Activated naive CD8-positive, alpha-beta T cell treated with anti-CD3 and anti-CD28 coated beads for 36 hours (primary cell): ENCODE results near the gene TGIF2. TPM values are rescaled to one million over a fixed set of nuclear protein-coding genes. Genes with fewer than 3 reads are reported as not detected.

Source experiments
- DNase-seq: peaks from one replicate; pipeline ENCODE4 v3.0.0; 2021
- H3K27ac Mint-ChIP-seq: one replicate; pipeline ENCODE4 v1.8.0; 2022; ENCODE audit warnings: mild to moderate bottlenecking, moderate library complexity, mixed read lengths
- H3K27me3 Mint-ChIP-seq: one replicate; pipeline ENCODE4 v1.8.0; 2022; ENCODE audit warnings: mild to moderate bottlenecking, mixed read lengths
- H3K36me3 Mint-ChIP-seq: one replicate; pipeline ENCODE4 v1.8.0; 2021; ENCODE audit warnings: mild to moderate bottlenecking, mixed read lengths
- H3K4me1 Mint-ChIP-seq: one replicate; pipeline ENCODE4 v1.8.0; 2021; ENCODE audit warnings: mixed read lengths
- H3K4me3 Mint-ChIP-seq: one replicate; pipeline ENCODE4 v1.8.0; 2022; ENCODE audit warnings: mild to moderate bottlenecking, moderate library complexity, mixed read lengths
- H3K9me3 Mint-ChIP-seq: one replicate; pipeline ENCODE4 v1.8.0; 2022; ENCODE audit warnings: mixed read lengths
- total RNA-seq, 2 experiments: library from RNA; stranded (reverse); gene quantifications; one replicate each; pipeline ENCODE4 v1.2.3, GENCODE V29; 2021

The TGIF2 gene
- total RNA-seq: 10 to 100 TPM; 52.1 to 54.0 TPM

GRCh38 chr20:36573103-36573797, at the start of gene TGIF2:
Gene TGIF2, plus strand, starts transcription at chr20:36573597. Its CDS starts 5,178 bp downstream, at chr20:36578775.
- H3K27ac Mint-ChIP-seq: peak within 1 kb of the TSS; percentile 99
- peaks cover 39% of the 10 kb centered on the region for H3K4me1 Mint-ChIP-seq
- H3K4me3 Mint-ChIP-seq: peak within 1 kb of the TSS; percentile 95
- H3K9me3 Mint-ChIP-seq: no peaks in the 10 kb centered on the region
- H3K27me3 Mint-ChIP-seq: no peaks in the 10 kb centered on the region
- peaks cover 24% of the 10 kb centered on the region for H3K36me3 Mint-ChIP-seq
- DNase-seq: peak; percentile 96

GRCh38 chr20:36525620-36526365, 47.6 kb upstream of the TGIF2 start:
- no peaks in the 10 kb centered on the region for H3K27me3 Mint-ChIP-seq
- DNase-seq: no peak
- no peak overlapping the region for H3K4me3 Mint-ChIP-seq
- no peak overlapping the region for H3K27ac Mint-ChIP-seq
- no peaks in the 10 kb centered on the region for H3K9me3 Mint-ChIP-seq
- H3K4me1 Mint-ChIP-seq: no peaks in the 10 kb centered on the region
- no peaks in the 10 kb centered on the region for H3K36me3 Mint-ChIP-seq

- H3K9me3 Mint-ChIP-seq: no peaks in the 10 kb centered on the region
- H3K4me3 Mint-ChIP-seq: no peak overlapping the region
- no peaks in the 10 kb centered on the region for H3K4me1 Mint-ChIP-seq
- no peak overlapping the region for H3K27ac Mint-ChIP-seq
- H3K27me3 Mint-ChIP-seq: no peaks in the 10 kb centered on the region
- DNase-seq: no peak
- H3K36me3 Mint-ChIP-seq: no peaks in the 10 kb centered on the region
Measured at GRCh38 chr20:36526521-36527011, 46.8 kb upstream of the TGIF2 start.

- Mint-ChIP-seq H3K4me1 (no peaks in the 10 kb centered on the region), H3K27me3 (no peaks in the 10 kb centered on the region), H3K4me3 (no peak overlapping the region), H3K9me3 (no peaks in the 10 kb centered on the region), H3K27ac (no peak overlapping the region), H3K36me3 (no peaks in the 10 kb centered on the region)
- no peak for DNase-seq
Measured at GRCh38 chr20:36527331-36528125, 45.9 kb upstream of the TGIF2 start.

- no peak for DNase-seq
- H3K9me3 Mint-ChIP-seq: no peaks in the 10 kb centered on the region
Measured at GRCh38 chr20:36528176-36528874, 45.1 kb upstream of the TGIF2 start.

GRCh38 chr20:36528875-36529417, 44.5 kb upstream of the TGIF2 start:
- no peak for DNase-seq
- H3K9me3 Mint-ChIP-seq: no peaks in the 10 kb centered on the region
- H3K36me3 Mint-ChIP-seq: no peaks in the 10 kb centered on the region
- H3K27ac Mint-ChIP-seq: no peak overlapping the region
- no peak overlapping the region for H3K4me3 Mint-ChIP-seq
- H3K27me3 Mint-ChIP-seq: no peaks in the 10 kb centered on the region
- no peaks in the 10 kb centered on the region for H3K4me1 Mint-ChIP-seq

More at GRCh38 chr20:36528176-36528874, 45.1 kb upstream of the TGIF2 start:
- no peak overlapping the region for H3K27ac Mint-ChIP-seq
- no peak overlapping the region for H3K4me3 Mint-ChIP-seq
- H3K27me3 Mint-ChIP-seq: no peaks in the 10 kb centered on the region
- no peaks in the 10 kb centered on the region for H3K36me3 Mint-ChIP-seq
- H3K4me1 Mint-ChIP-seq: no peaks in the 10 kb centered on the region

GRCh38 chr20:36532388-36532787, 41.0 kb upstream of the TGIF2 start:
- Mint-ChIP-seq H3K36me3 (no peaks in the 10 kb centered on the region), H3K4me3 (no peak overlapping the region), H3K9me3 (no peaks in the 10 kb centered on the region), H3K27ac (no peak overlapping the region), H3K4me1 (no peaks in the 10 kb centered on the region), H3K27me3 (no peaks in the 10 kb centered on the region)
- DNase-seq: no peak

GRCh38 chr20:36532822-36533221, 40.6 kb upstream of the TGIF2 start:
- Mint-ChIP-seq H3K4me1 (no peaks in the 10 kb centered on the region), H3K9me3 (no peaks in the 10 kb centered on the region), H3K27ac (no peak overlapping the region), H3K4me3 (no peak overlapping the region), H3K36me3 (no peaks in the 10 kb centered on the region), H3K27me3 (no peaks in the 10 kb centered on the region)
- DNase-seq: no peak

- peaks cover 3% of the 10 kb centered on the region for H3K4me1 Mint-ChIP-seq
- H3K27ac Mint-ChIP-seq: no peak overlapping the region
- H3K9me3 Mint-ChIP-seq: no peaks in the 10 kb centered on the region
- H3K4me3 Mint-ChIP-seq: no peak overlapping the region
- no peak for DNase-seq
- H3K36me3 Mint-ChIP-seq: no peaks in the 10 kb centered on the region
- H3K27me3 Mint-ChIP-seq: no peaks in the 10 kb centered on the region
Measured at GRCh38 chr20:36538026-36538722, 35.2 kb upstream of the TGIF2 start.

- Mint-ChIP-seq H3K36me3 (no peaks in the 10 kb centered on the region), H3K4me3 (no peak overlapping the region), H3K27ac (no peak overlapping the region), H3K4me1 (peaks cover 3% of the 10 kb centered on the region), H3K9me3 (no peaks in the 10 kb centered on the region), H3K27me3 (no peaks in the 10 kb centered on the region)
- no peak for DNase-seq
Measured at GRCh38 chr20:36540551-36541211, 32.7 kb upstream of the TGIF2 start.

GRCh38 chr20:36541227-36541767, 32.1 kb upstream of the TGIF2 start, which contains the start of gene MYL9:
Gene MYL9, plus strand, starts transcription at chr20:36541519. Its CDS starts 3,366 bp downstream, at chr20:36544885.
- H3K36me3 Mint-ChIP-seq: no peaks in the 10 kb centered on the region
- H3K4me3 Mint-ChIP-seq: no peak within 1 kb of the TSS
- no peaks in the 10 kb centered on the region for H3K27me3 Mint-ChIP-seq
- no peak within 1 kb of the TSS for H3K27ac Mint-ChIP-seq
- no peak for DNase-seq
- H3K4me1 Mint-ChIP-seq: peaks cover 5% of the 10 kb centered on the region
- no peaks in the 10 kb centered on the region for H3K9me3 Mint-ChIP-seq

- Mint-ChIP-seq H3K4me3 (no peak overlapping the region), H3K36me3 (no peaks in the 10 kb centered on the region), H3K9me3 (no peaks in the 10 kb centered on the region), H3K27me3 (no peaks in the 10 kb centered on the region), H3K27ac (no peak overlapping the region), H3K4me1 (peaks cover 5% of the 10 kb centered on the region)
- no peak for DNase-seq
Measured at GRCh38 chr20:36541768-36542488, 31.5 kb upstream of the TGIF2 start.
